Measurements from ENCODE around the gene HSD3B7.

Gene HSD3B7

GRCh38 chr16:30957456-30958174 is 27.4 kb upstream of the HSD3B7 start, which contains the start of gene SETD1A (continued):
- TF ChIP-seq PATZ1 (tag by site-specific recombination; IDR thresholded peaks at IDR 0.05) (peak; percentile 95), OSR2 (tag by site-specific recombination; IDR thresholded peaks at IDR 0.05) (peak; percentile 80), ZBTB7A (tag by site-specific recombination; IDR thresholded peaks at IDR 0.05; ENCODE audit: low read depth) (peak; percentile 99), ATF2 (tag by site-specific recombination; IDR thresholded peaks at IDR 0.05; ENCODE audit: low read depth) (0 out of 2 replicates have a peak, but pooled peaks have one; percentile 21), ZSCAN23 (tag by site-specific recombination; IDR thresholded peaks at IDR 0.05) (peak; percentile 90; the same call in 1 of the 2 replicates), GLIS2 (tag by site-specific recombination; IDR thresholded peaks at IDR 0.05) (peak; percentile 93), ZNF639 (tag by site-specific recombination; IDR thresholded peaks at IDR 0.05) (peak; percentile 99), EGR2 (tag by site-specific recombination; IDR thresholded peaks at IDR 0.05; ENCODE audit: low read depth) (peak; percentile 5; the same call in 1 of the 2 replicates), ZNF518A (tag by site-specific recombination; conservative IDR thresholded peaks at IDR 0.05; ENCODE audit: low read depth) (peak; percentile 60), ZNF558 (tag by site-specific recombination; IDR thresholded peaks at IDR 0.05) (peak; percentile 15; the same call in 1 of the 2 replicates), BCL6B (tag by site-specific recombination; IDR thresholded peaks at IDR 0.05) (no peak), KLF10 (tag by site-specific recombination; IDR thresholded peaks at IDR 0.05) (peak; percentile 90), WT1 (tag by site-specific recombination; IDR thresholded peaks at IDR 0.05) (peak; percentile 82), ZFP69B (tag by site-specific recombination; IDR thresholded peaks at IDR 0.05) (peak; percentile 79), ZNF211 (tag by site-specific recombination; IDR thresholded peaks at IDR 0.05; ENCODE audit: low read depth) (no peak), ZNF585B (tag by site-specific recombination; IDR thresholded peaks at IDR 0.05) (no peak), ZSCAN4 (tag by site-specific recombination; IDR thresholded peaks at IDR 0.05) (peak; percentile 60; the same call in 1 of the 2 replicates), ZBTB17 (tag by site-specific recombination; IDR thresholded peaks at IDR 0.05) (peak; percentile 95), ZBTB20 (tag by site-specific recombination; IDR thresholded peaks at IDR 0.05) (peak; percentile 52), ZBTB26 (tag by site-specific recombination; optimal IDR thresholded peaks at IDR 0.05) (peak; percentile 100), SP3 (tag by site-specific recombination; IDR thresholded peaks at IDR 0.05) (peak; percentile 99), KLF9 (tag by site-specific recombination; IDR thresholded peaks at IDR 0.05; ENCODE audit: low read depth) (peak; percentile 99)
